HepG2 (cell line): ENCODE results near the gene TFEB.

Experiments used
- DZIP1 ChIP-seq: sonication (generic); formaldehyde crosslinking; IDR thresholded peaks from 2 replicates; pipeline ENCODE4 v1.5.0; 2020; ENCODE audit warnings: mild to moderate bottlenecking, missing genetic modification reagents
- EP300 ChIP-seq, 3 experiments: sonication (generic) in 1 of 3; formaldehyde crosslinking in 1 of 3; IDR thresholded peaks; 2 replicates each; pipeline versions ENCODE4 v1.5.1 to v1.6.1; 2011 to 2020; ENCODE audit warnings: low read depth in 2 of 3, low read length in 2 of 3, borderline replicate concordance in 1 of 3, improper control_type of control experiment in 1 of 3, mild to moderate bottlenecking in 1 of 3, missing genetic modification reagents in 1 of 3, moderate library complexity in 1 of 3
- JDP2 ChIP-seq: sonication (generic); formaldehyde crosslinking; IDR thresholded peaks from 2 replicates; pipeline ENCODE4 v1.8.1; 2022; ENCODE audit warnings: missing genetic modification reagents, borderline replicate concordance
- MAFK ChIP-seq, 2 experiments: IDR thresholded peaks in 1 of 2; conservative IDR thresholded peaks in 1 of 2; 2 replicates each; pipeline ENCODE4 v1.6.1; 2011; ENCODE audit warnings: improper control_type of control experiment in 2 of 2, low read length in 2 of 2
- MXI1 ChIP-seq: IDR thresholded peaks from 3 replicates; pipeline ENCODE4 v1.6.1; 2012; ENCODE audit warnings: low read depth, low read length, inconsistent platforms, borderline replicate concordance
- ZNF326 ChIP-seq: sonication (generic); formaldehyde crosslinking; IDR thresholded peaks from 2 replicates; pipeline ENCODE4 v1.4.0; 2020; ENCODE audit warnings: missing genetic modification reagents, borderline replicate concordance
- TF ChIP-seq, protein P1 (sequence below): sonication (generic); formaldehyde crosslinking; IDR thresholded peaks from 2 replicates; pipeline ENCODE4 v1.5.0; 2020; ENCODE audit warnings: mild to moderate bottlenecking, missing genetic modification reagents, moderate library complexity

GRCh38 chr6:41777551-41778285 lies 42.3 kb upstream of the TFEB start:
- TF ChIP-seq ZNF326 (no peak), EP300 (IDR thresholded peaks at IDR 0.05; ENCODE audit: low read depth in 2 of 2, low read length in 2 of 2) (no peak), EP300 (CRISPR knock-in tag; IDR thresholded peaks at IDR 0.05; ENCODE audit: borderline replicate concordance) (no peak), MAFK (conservative IDR thresholded peaks at IDR 0.05 in 1 of 2, IDR thresholded peaks at IDR 0.05 in 1 of 2; ENCODE audit: low read length in 2 of 2) (no peak), MXI1 (no peak), JDP2 (CRISPR knock-in tag) (no peak), DZIP1 (no peak)
- TF ChIP-seq, protein P1, sequence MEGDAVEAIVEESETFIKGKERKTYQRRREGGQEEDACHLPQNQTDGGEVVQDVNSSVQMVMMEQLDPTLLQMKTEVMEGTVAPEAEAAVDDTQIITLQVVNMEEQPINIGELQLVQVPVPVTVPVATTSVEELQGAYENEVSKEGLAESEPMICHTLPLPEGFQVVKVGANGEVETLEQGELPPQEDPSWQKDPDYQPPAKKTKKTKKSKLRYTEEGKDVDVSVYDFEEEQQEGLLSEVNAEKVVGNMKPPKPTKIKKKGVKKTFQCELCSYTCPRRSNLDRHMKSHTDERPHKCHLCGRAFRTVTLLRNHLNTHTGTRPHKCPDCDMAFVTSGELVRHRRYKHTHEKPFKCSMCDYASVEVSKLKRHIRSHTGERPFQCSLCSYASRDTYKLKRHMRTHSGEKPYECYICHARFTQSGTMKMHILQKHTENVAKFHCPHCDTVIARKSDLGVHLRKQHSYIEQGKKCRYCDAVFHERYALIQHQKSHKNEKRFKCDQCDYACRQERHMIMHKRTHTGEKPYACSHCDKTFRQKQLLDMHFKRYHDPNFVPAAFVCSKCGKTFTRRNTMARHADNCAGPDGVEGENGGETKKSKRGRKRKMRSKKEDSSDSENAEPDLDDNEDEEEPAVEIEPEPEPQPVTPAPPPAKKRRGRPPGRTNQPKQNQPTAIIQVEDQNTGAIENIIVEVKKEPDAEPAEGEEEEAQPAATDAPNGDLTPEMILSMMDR (CRISPR knock-in tag): no peak
